ENCODE measurements around the gene OXNAD1.

OXNAD1 gene

DNA sequence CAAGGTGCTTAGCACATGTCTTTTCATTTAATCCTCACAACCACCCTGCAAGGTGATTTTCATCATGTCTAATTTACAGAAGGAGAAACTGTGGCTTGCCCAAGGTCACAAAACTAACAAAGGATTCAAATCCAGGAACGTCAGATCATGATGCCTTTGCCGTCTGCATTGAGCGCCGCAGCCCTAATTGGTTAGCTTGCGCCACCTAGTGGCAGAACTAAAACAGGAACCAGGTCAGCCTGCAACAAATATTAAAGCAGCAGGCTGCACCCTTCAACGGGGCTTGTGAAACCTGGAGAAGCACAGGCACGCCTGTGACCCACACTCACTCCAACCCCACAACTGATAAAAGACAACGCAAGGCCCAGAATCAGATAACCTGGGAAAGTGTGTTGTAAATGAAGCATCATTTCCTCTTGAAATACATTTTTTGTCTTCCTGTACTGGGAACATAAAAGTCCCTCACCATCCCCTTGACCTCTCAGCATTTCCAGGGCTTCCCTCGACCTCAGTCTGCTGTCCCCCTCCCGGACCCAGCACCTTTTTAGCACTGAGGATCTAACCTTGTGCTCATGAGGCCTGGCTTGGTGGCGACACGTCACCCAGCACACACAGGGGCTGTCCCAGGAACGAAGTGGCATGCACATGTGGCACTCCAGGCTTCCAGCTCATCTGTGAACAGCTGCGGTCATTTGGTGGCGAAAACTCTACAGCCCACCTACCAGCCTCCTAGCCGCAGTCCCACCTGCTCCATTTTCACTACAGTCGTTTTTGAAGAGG is 17.5 kb upstream of the OXNAD1 start:
- in situ Hi-C loops (cut with MboI; ENCODE audit: low sequenced_read_pairs), result no loop called here

GRCh38 chr3:16248556-16248955 is 16.5 kb upstream of the OXNAD1 start:
- in situ Hi-C loops (cut with MboI; ENCODE audit: low sequenced_read_pairs), result no loop called here

- in situ Hi-C loops (cut with MboI; ENCODE audit: low sequenced_read_pairs), result no loop called here
Observed at GRCh38 chr3:16249336-16249735, 15.7 kb upstream of the OXNAD1 start.

- in situ Hi-C loops (cut with MboI; ENCODE audit: low sequenced_read_pairs), result no loop called here
Observed at GRCh38 chr3:16249886-16250285, 15.1 kb upstream of the OXNAD1 start.

GRCh38 chr3:16251316-16252085 is 13.5 kb upstream of the OXNAD1 start:
- in situ Hi-C loops (cut with MboI; ENCODE audit: low sequenced_read_pairs), result no loop called here

DNA sequence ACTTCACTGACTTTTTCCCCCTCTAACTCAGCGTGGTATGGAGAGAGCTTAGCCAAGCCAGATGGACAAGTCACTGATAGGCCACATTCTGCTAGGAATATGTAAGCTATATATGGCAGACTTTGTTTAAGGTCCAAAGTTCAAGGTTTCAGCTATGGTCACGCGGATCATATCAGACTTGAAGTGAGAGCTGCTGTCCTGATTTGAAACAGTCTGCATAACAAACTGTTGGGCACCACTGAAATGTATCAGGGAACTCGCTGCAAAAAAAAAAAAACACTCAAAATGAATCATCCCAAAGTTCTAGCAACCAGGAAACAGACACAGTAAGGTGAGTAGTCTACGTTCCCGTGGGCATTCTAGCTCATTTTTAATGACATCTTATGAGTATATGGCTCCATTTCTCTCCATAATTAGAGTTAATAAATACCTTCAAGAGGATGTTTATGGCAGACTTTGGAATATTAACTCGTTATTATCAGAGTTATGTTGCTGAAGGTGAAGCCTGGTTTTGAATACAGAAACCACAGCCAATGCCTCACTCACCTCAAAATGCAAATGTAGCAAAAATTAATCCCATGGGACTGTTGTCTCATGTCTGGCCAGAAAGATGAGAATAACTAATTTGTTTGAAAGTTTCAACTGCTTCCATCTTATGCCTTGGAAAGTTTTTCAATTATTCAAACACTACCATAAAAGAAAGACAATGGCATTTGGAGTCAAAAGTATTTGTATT is 12.6 kb upstream of the OXNAD1 start:
- in situ Hi-C loops (cut with MboI; ENCODE audit: low sequenced_read_pairs), result no loop called here

GRCh38 chr3:16252988-16253387 is 12.0 kb upstream of the OXNAD1 start:
- in situ Hi-C loops (cut with MboI; ENCODE audit: low sequenced_read_pairs), result no loop called here

DNA sequence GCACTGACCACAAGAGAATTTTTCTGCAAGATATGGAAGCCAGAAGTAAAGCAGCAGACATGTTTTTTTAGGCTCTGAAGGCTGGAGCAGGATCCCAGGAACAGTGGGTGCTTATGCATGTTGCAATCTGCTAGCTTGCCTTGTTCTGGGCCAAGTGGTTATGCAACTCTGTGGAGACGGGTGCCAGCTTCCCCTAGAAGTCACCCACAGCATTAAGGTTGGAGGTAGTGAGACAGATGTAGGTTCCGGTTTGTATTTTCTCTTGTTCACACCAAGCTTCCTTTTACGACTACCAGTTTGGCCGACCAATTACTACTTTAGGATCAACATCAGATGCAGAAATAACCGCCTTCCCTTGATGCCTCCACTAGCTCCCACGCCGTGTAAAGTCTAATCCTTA is 11.4 kb upstream of the OXNAD1 start:
- in situ Hi-C loops (cut with MboI; ENCODE audit: low sequenced_read_pairs), result no loop called here

- in situ Hi-C loops (cut with MboI; ENCODE audit: low sequenced_read_pairs), result no loop called here
Observed at GRCh38 chr3:16254916-16255315, 10.1 kb upstream of the OXNAD1 start.

DNA sequence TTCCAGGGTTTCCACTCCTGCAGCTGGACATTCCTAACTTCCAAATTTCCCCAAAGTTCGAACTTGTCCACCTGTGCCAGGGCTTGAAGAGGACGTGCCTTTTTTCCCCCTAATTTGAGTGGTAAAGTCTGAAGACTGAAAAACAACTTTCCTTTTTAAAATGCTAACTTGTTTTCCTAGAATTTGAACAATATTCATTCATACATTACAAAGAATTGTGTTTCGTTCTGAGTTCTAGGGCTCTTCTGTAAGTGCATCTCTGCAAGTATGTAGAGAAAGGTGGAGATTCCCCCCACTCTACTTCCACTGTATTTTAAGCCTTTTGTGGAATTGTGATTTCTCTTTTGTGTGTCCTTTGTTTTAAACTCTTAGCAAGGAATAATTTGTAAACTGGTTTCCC is 9.7 kb upstream of the OXNAD1 start:
- in situ Hi-C loops (cut with MboI; ENCODE audit: low sequenced_read_pairs), result no loop called here

GRCh38 chr3:16255726-16256125 is 9.3 kb upstream of the OXNAD1 start:
- in situ Hi-C loops (cut with MboI; ENCODE audit: low sequenced_read_pairs), result no loop called here

GRCh38 chr3:16257309-16257708 is 7.7 kb upstream of the OXNAD1 start:
- in situ Hi-C loops (cut with MboI; ENCODE audit: low sequenced_read_pairs), result no loop called here

DNA sequence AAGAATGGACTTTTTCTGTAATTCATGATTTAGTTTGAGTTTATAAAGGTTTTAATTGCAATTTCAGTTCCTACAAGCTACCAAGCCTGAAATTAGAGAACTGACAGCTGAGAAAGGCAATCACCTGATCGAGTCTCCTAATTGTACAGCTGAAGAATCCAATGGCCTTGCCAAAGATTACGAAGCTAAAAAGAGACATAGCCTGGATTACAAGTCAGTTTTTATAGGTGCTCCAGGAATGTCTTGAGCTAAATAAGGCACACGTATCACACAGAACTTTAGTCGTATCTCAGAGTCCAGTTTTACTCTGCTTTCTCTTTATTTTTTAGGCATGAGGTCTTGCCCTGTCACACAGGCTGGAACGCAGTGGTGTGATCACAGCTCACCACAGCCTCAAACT is 6.8 kb upstream of the OXNAD1 start:
- in situ Hi-C loops (cut with MboI; ENCODE audit: low sequenced_read_pairs), result no loop called here

- in situ Hi-C loops (cut with MboI; ENCODE audit: low sequenced_read_pairs), result no loop called here
Observed at GRCh38 chr3:16258866-16259265, 6.1 kb upstream of the OXNAD1 start.

GRCh38 chr3:16260046-16260445 is 5.0 kb upstream of the OXNAD1 start:
- in situ Hi-C loops (cut with MboI; ENCODE audit: low sequenced_read_pairs), result no loop called here

GRCh38 chr3:16262174-16262573 is 2.8 kb upstream of the OXNAD1 start:
- in situ Hi-C loops (cut with MboI; ENCODE audit: low sequenced_read_pairs), result no loop called here

DNA sequence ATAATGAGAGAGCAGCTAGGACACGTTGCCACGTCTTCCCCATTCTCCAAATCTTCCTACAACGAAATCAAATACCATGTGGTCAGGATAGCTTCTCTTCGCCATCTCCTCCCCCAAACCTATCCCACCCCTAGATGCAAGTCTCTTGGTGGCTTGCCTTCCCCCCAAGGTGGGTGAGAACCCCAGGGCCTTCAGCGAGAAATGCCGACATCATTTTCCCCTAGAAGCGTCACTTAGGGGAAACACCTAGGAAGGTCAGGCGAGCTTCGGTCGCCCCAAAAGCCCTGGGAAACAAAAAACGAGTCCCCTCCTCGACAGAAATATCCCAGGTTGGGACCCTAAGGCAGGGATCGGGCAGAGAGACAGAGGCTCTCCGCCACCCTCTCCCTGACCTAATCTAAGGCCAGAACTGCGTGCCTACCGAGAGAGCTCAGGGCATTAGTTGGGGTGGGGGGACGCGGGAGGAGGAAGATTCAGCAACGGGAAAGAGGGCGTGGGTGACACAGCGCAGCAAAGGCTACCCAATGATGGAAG is 771 bp upstream of the OXNAD1 start:
- in situ Hi-C loops (cut with MboI; ENCODE audit: low sequenced_read_pairs), result no loop called here

DNA sequence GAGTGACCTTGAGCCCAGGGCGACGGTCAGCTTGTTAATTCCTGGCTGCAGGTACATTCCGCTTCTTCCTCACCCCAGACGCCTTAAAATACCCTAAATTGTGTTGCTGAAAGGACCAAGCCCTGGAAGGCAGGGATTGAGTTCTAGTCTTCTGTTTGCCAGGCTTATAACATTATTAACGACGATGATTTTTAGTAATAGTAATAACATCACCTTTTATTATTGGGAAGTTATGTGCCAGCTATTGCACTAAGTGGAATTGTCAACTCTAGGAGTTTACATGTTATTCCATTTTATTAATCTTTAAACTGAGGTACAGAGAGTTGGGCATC is 409 bp downstream of the OXNAD1 start:
- in situ Hi-C loops (cut with MboI; ENCODE audit: low sequenced_read_pairs), result no loop called here

GRCh38 chr3:16266714-16267113 is 1.7 kb downstream of the OXNAD1 start:
- in situ Hi-C loops (cut with MboI; ENCODE audit: low sequenced_read_pairs), result no loop called here

- in situ Hi-C loops (cut with MboI; ENCODE audit: low sequenced_read_pairs), result loop anchor here (10.0 kb wide), 1 partner anchor 284 kb away; no protein-coding TSS in a partner anchor
Observed at GRCh38 chr3:16270855-16271254, 5.8 kb downstream of the OXNAD1 start.

GRCh38 chr3:16272588-16272987 is 7.6 kb downstream of the OXNAD1 start:
- in situ Hi-C loops (cut with MboI; ENCODE audit: low sequenced_read_pairs), result loop anchor here (10.0 kb wide), 1 partner anchor 282 kb away; no protein-coding TSS in a partner anchor

Measured in HL-60/S4 (cell line).